ENCODE measurements around the gene C6orf120. TPM values are rescaled to one million over a fixed set of nuclear protein-coding genes. Genes with fewer than 3 reads are reported as not detected.
A peak's percentile ranks its signal among the peaks of the same experiment; 100 is the strongest.

Gene C6orf120
- total RNA-seq, 1 donor from 2014 or later, result 29.7 TPM

DNA sequence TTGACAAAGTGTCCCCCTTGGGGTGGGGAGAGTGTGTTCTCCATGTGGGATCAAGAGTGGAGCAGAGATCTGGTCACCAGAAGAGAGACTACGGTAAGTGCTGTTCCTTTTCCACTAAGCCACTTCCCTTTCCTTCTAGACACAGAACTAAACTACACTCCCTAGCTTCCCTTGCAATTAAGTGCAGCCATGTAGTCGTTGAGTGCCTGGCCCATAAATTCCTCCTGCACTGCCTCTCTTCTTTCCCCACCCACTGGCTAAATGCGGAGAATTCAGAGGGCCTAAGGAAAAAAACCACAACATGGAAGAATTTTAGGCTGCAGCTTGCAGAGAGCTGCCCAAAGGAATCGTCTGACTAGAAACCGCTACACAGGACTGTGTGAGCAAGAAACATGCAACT, 1.6 kb upstream of the C6orf120 start:
- TF ChIP-seq, protein P1, sequence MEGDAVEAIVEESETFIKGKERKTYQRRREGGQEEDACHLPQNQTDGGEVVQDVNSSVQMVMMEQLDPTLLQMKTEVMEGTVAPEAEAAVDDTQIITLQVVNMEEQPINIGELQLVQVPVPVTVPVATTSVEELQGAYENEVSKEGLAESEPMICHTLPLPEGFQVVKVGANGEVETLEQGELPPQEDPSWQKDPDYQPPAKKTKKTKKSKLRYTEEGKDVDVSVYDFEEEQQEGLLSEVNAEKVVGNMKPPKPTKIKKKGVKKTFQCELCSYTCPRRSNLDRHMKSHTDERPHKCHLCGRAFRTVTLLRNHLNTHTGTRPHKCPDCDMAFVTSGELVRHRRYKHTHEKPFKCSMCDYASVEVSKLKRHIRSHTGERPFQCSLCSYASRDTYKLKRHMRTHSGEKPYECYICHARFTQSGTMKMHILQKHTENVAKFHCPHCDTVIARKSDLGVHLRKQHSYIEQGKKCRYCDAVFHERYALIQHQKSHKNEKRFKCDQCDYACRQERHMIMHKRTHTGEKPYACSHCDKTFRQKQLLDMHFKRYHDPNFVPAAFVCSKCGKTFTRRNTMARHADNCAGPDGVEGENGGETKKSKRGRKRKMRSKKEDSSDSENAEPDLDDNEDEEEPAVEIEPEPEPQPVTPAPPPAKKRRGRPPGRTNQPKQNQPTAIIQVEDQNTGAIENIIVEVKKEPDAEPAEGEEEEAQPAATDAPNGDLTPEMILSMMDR (IDR thresholded peaks at IDR 0.05; ENCODE audit: partially characterized antibody, unreplicated experiment), result no peak
- Mint-ChIP-seq H3K9me3 (ENCODE audit: unreplicated experiment) (peaks cover 6% of the 10 kb centered on the region), H3K27ac (ENCODE audit: unreplicated experiment) (no peak overlapping the region), H3K4me1 (ENCODE audit: low read depth, unreplicated experiment) (no peaks in the 10 kb centered on the region), H3K4me3 (ENCODE audit: unreplicated experiment) (peak overlapping the region; percentile 30), H3K27me3 (ENCODE audit: unreplicated experiment) (no peaks in the 10 kb centered on the region), H3K36me3 (ENCODE audit: unreplicated experiment) (no peaks in the 10 kb centered on the region)
- no peak for DNase-seq

- no peaks in the 10 kb centered on the region for H3K27me3 Mint-ChIP-seq (ENCODE audit: unreplicated experiment)
- peaks cover 6% of the 10 kb centered on the region for H3K9me3 Mint-ChIP-seq (ENCODE audit: unreplicated experiment)
- peak overlapping the region; percentile 91 for H3K4me3 Mint-ChIP-seq (ENCODE audit: unreplicated experiment)
- TF ChIP-seq, protein P1 (IDR thresholded peaks at IDR 0.05; ENCODE audit: partially characterized antibody, unreplicated experiment), result no peak
- peak; percentile 50 for DNase-seq
- no peaks in the 10 kb centered on the region for H3K36me3 Mint-ChIP-seq (ENCODE audit: unreplicated experiment)
- no peak overlapping the region for H3K27ac Mint-ChIP-seq (ENCODE audit: unreplicated experiment)
- H3K4me1 Mint-ChIP-seq (ENCODE audit: low read depth, unreplicated experiment), result no peaks in the 10 kb centered on the region
These were observed 494 bp upstream of the C6orf120 start for GRCh38 chr6:169701311-169701953.

DNA sequence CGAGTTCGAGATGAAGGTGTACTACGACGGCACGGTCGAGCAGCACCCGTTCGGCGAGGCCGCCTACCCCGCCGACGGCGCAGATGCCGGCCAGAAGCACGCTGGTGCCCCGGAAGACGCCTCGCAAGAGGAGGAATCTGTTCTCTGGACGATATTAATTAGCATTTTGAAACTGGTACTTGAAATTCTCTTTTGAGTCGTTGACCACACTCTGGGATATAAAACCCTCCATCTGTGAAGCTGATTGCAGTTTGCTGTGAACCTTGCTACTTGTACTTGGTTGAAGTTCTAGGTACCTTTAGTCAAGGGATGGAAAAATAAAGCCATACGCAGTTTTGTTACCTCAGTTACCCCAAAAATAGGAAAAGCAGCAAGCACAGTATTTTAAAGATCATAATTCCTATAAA, 917 bp downstream of the C6orf120 start:
- H3K4me3 Mint-ChIP-seq (ENCODE audit: unreplicated experiment), result peak overlapping the region; percentile 88
- no peaks in the 10 kb centered on the region for H3K27me3 Mint-ChIP-seq (ENCODE audit: unreplicated experiment)
- peak overlapping the region; percentile 73 for H3K27ac Mint-ChIP-seq (ENCODE audit: unreplicated experiment)
- H3K36me3 Mint-ChIP-seq (ENCODE audit: unreplicated experiment), result no peaks in the 10 kb centered on the region
- no peak for DNase-seq
- no peaks in the 10 kb centered on the region for H3K4me1 Mint-ChIP-seq (ENCODE audit: low read depth, unreplicated experiment)
- peaks cover 6% of the 10 kb centered on the region for H3K9me3 Mint-ChIP-seq (ENCODE audit: unreplicated experiment)
- TF ChIP-seq, protein P1 (IDR thresholded peaks at IDR 0.05; ENCODE audit: partially characterized antibody, unreplicated experiment), result no peak

DNA sequence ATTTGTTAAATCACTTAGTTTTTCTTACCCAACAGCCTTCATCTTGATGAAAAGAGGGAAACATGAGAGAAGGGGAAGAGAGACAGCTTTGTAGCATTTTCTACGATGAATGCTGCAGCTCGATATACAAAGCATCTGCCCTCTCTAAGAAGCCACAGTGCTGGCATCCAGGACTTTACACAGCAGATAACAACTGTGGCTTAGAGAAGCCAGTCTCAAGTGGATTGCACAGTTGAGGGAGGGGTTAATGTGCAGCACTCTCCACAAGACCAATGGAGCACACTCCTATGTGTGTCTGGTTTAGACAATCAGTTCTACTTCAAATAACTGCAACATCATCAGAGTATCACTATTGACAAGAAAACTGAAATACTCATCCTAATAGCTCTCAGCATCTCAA, 5.8 kb downstream of the C6orf120 start:
- Mint-ChIP-seq H3K4me1 (ENCODE audit: low read depth, unreplicated experiment) (no peaks in the 10 kb centered on the region), H3K27ac (ENCODE audit: unreplicated experiment) (no peak overlapping the region)

GRCh38 chr6:169709293-169709692, 7.4 kb downstream of the C6orf120 start:
- TF ChIP-seq, protein P1 (IDR thresholded peaks at IDR 0.05; ENCODE audit: partially characterized antibody, unreplicated experiment), result no peak

More for the DNA sequence above, 5.8 kb downstream of the C6orf120 start:
- TF ChIP-seq, protein P1 (IDR thresholded peaks at IDR 0.05; ENCODE audit: partially characterized antibody, unreplicated experiment), result no peak
- no peaks in the 10 kb centered on the region for H3K36me3 Mint-ChIP-seq (ENCODE audit: unreplicated experiment)
- H3K27me3 Mint-ChIP-seq (ENCODE audit: unreplicated experiment), result no peaks in the 10 kb centered on the region
- no peak for DNase-seq
- H3K9me3 Mint-ChIP-seq (ENCODE audit: unreplicated experiment), result peaks cover 1% of the 10 kb centered on the region
- no peak overlapping the region for H3K4me3 Mint-ChIP-seq (ENCODE audit: unreplicated experiment)

More at GRCh38 chr6:169709293-169709692, 7.4 kb downstream of the C6orf120 start:
- Mint-ChIP-seq H3K4me3 (ENCODE audit: unreplicated experiment) (no peak overlapping the region), H3K9me3 (ENCODE audit: unreplicated experiment) (no peaks in the 10 kb centered on the region), H3K36me3 (ENCODE audit: unreplicated experiment) (no peaks in the 10 kb centered on the region), H3K27me3 (ENCODE audit: unreplicated experiment) (no peaks in the 10 kb centered on the region), H3K27ac (ENCODE audit: unreplicated experiment) (no peak overlapping the region), H3K4me1 (ENCODE audit: low read depth, unreplicated experiment) (no peaks in the 10 kb centered on the region)
- DNase-seq, result no peak

All from glutamatergic neuron (in vitro differentiated cells).